Adrenal gland (tissue), 5 donors: Measurements from ENCODE around the gene YTHDF1.

Experiments used
- CTCF ChIP-seq, 6 experiments: fragments of 450-650 bp in 4 of 6; fragments of 200-600 bp in 2 of 6; sonication (generic) in 1 of 6; IDR thresholded peaks; 1 replicate in 5 of 6; 2 replicates in 1 of 6; pipeline versions ENCODE4 v1.5.1 to v1.8.0; 2016 to 2021; ENCODE audit warnings: antibody characterized with exemption in 6 of 6, mild to moderate bottlenecking in 2 of 6, moderate library complexity in 1 of 6
- POLR2A ChIP-seq, 2 donors: fragments of 450-650 bp; IDR thresholded peaks; one replicate each; pipeline ENCODE4 v1.6.1; 2017; ENCODE audit warnings: antibody characterized with exemption in 2 of 2, mild to moderate bottlenecking in 2 of 2, moderate library complexity in 1 of 2
- donor health status: DM: no; HTN: no; CAD: no.

- TF ChIP-seq CTCF (IDR thresholded peaks at IDR 0.05) (no peak), POLR2A (IDR thresholded peaks at IDR 0.05) (no peak)
These were observed 18.9 kb upstream of the YTHDF1 start for GRCh38 chr20:63234693-63235398.
